SU-DHL-6 (cell line): ENCODE data around the gene SFTA2.

Experiments
- H2AFZ ChIP-seq: fragments of 200-600 bp; sonication (generic); 2 replicates; pipeline ENCODE4 v1.6.1; 2014; ENCODE audit warnings: low read depth, mild to moderate bottlenecking, moderate library complexity, mixed read lengths, antibody characterized with exemption, low read length; ENCODE audit not compliant: severe bottlenecking
- H3F3A ChIP-seq: fragments of 200-600 bp; shearing (Covaris generic); 2 replicates; pipeline ENCODE4 v1.6.0; 2016; ENCODE audit warnings: antibody characterized with exemption, mild to moderate bottlenecking; ENCODE audit not compliant: insufficient read depth
- H3K27ac ChIP-seq: fragments of 200-600 bp; sonication (generic); 2 replicates; pipeline ENCODE4 v1.5.1; 2016; ENCODE audit warnings: low read depth, mild to moderate bottlenecking, low read length, moderate library complexity, mixed read lengths
- H3K27me3 ChIP-seq: fragments of 200-600 bp; sonication (generic), shearing (Covaris generic); 2 replicates; pipeline ENCODE4 v1.6.0; 2014; ENCODE audit warnings: mild to moderate bottlenecking, low read length
- H3K36me3 ChIP-seq: fragments of 200-600 bp; sonication (generic); 2 replicates; pipeline ENCODE4 v1.6.1; 2014; ENCODE audit warnings: mild to moderate bottlenecking, low read length, mixed read lengths
- H3K4me2 ChIP-seq: fragments of 300-600, 200-600 bp; shearing (Covaris generic), sonication (generic); 2 replicates; pipeline ENCODE4 v1.6.0; 2014; ENCODE audit warnings: low read length, low read depth, mild to moderate bottlenecking; ENCODE audit not compliant: poor library complexity, severe bottlenecking
- H3K4me3 ChIP-seq: fragments of 200-600 bp; sonication (generic); 2 replicates; pipeline ENCODE4 v1.5.1; 2014; ENCODE audit warnings: antibody characterized with exemption, low read length, mild to moderate bottlenecking, mixed read lengths; ENCODE audit not compliant: insufficient read depth, poor library complexity, severe bottlenecking
- H3K79me2 ChIP-seq: fragments of 200-600 bp; sonication (generic); 2 replicates; pipeline ENCODE4 v1.6.1; 2014; ENCODE audit warnings: mild to moderate bottlenecking, low read length, moderate library complexity; ENCODE audit not compliant: insufficient read depth
- H3K9ac ChIP-seq: fragments of 200-600 bp; sonication (generic); 2 replicates; pipeline ENCODE4 v1.7.0; 2014; ENCODE audit warnings: mild to moderate bottlenecking, low read length
- H3K9me2 ChIP-seq: fragments of 200-600 bp; sonication (generic); replicated peaks from 2 replicates; pipeline ENCODE4 v1.6.1; 2014; ENCODE audit warnings: low read length; ENCODE audit not compliant: insufficient read depth
- H3K9me3 ChIP-seq: fragments of 200-600 bp; sonication (generic); 2 replicates; pipeline ENCODE4 v1.6.1; 2014; ENCODE audit warnings: low read length, mixed read lengths; ENCODE audit not compliant: insufficient read depth
- H4K20me1 ChIP-seq: fragments of 200-600 bp; sonication (generic); 2 replicates; pipeline ENCODE4 v1.6.1; 2014; ENCODE audit warnings: low read depth, mild to moderate bottlenecking, antibody characterized with exemption, low read length, moderate library complexity, mixed read lengths
- EZH2phosphoT487 ChIP-seq: fragments of 200-600 bp; sonication (generic), shearing (Covaris generic); conservative IDR thresholded peaks from 2 replicates; pipeline ENCODE4 v1.6.1; 2018; ENCODE audit warnings: mild to moderate bottlenecking, antibody characterized with exemption, low read length, moderate library complexity, mixed read lengths
- TF ChIP-seq, protein P1 (sequence below): fragments of 200-600 bp; sonication (generic); IDR thresholded peaks from one replicate; pipeline ENCODE4 v1.5.1; 2017; ENCODE audit warnings: antibody characterized with exemption, mild to moderate bottlenecking, low read length, moderate library complexity; ENCODE audit not compliant: insufficient read depth, poor library complexity, severe bottlenecking

SFTA2 gene

DNA sequence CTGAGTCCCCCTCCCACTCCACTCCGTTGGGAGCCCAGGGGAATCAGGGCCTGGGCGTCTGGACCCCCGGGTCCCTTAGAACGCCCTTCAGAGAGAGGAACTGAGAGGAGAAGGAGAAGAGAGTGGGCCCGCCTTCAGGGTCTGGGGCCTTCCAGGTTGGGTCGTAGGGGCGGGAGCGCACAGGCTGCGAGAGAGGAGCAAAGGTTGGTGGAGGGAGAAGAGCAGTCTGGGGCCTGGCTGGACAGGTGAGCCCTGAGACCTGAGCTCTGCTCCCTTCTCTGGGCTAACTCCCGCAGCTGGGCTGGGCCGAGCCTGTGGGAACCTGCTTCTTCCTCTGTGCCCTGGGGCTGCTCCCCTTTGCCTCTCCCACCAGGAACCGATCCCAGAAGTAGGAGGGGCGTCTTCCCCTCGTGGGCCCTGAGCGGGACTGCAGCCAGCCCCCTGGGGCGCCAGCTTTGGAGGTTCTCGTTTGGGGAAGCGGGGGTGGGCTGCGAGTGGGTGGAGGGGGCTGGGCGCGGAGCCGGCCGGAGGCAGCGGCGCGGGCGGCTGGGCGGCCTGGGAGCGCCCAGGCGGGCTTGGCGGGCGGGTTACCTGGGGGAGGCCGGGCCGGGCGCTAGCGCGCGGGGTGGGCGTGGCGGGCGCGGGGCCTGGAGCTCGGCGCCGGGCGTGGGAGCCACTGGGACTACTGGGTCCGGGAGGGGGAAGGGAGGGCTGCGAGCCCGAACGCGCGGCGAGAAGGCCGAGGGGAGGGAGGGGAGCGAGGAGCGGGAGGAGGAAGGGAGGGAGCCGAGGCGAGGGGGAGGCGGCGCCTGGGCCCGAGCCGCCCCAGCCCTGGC is 48.1 kb downstream of the SFTA2 start, which contains the start of gene DDR1:
DDR1 (plus strand) TSS at position 835 of the 836 bp plus-strand sequence. CDS start 4,211 bp downstream, outside the sequence.
- Histone ChIP-seq H3K79me2 (no peaks in the 10 kb centered on the region), H3K4me3 (peak within 1 kb of the TSS; percentile 55), H2AFZ (peak within 1 kb of the TSS; percentile 83), H4K20me1 (no peaks in the 10 kb centered on the region), H3K27ac (peak within 1 kb of the TSS; percentile 35; the same call in 1 of the 2 replicates), H3F3A (no peaks in the 10 kb centered on the region), H3K9me3 (no peaks in the 10 kb centered on the region), H3K9ac (peak within 1 kb of the TSS; percentile 54), H3K36me3 (no peaks in the 10 kb centered on the region), H3K4me2 (peak within 1 kb of the TSS; percentile 55), H3K27me3 (no peaks in the 10 kb centered on the region), H3K9me2 (no peaks in the 10 kb centered on the region)
- TF ChIP-seq, protein P1, sequence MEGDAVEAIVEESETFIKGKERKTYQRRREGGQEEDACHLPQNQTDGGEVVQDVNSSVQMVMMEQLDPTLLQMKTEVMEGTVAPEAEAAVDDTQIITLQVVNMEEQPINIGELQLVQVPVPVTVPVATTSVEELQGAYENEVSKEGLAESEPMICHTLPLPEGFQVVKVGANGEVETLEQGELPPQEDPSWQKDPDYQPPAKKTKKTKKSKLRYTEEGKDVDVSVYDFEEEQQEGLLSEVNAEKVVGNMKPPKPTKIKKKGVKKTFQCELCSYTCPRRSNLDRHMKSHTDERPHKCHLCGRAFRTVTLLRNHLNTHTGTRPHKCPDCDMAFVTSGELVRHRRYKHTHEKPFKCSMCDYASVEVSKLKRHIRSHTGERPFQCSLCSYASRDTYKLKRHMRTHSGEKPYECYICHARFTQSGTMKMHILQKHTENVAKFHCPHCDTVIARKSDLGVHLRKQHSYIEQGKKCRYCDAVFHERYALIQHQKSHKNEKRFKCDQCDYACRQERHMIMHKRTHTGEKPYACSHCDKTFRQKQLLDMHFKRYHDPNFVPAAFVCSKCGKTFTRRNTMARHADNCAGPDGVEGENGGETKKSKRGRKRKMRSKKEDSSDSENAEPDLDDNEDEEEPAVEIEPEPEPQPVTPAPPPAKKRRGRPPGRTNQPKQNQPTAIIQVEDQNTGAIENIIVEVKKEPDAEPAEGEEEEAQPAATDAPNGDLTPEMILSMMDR: no peak

DNA sequence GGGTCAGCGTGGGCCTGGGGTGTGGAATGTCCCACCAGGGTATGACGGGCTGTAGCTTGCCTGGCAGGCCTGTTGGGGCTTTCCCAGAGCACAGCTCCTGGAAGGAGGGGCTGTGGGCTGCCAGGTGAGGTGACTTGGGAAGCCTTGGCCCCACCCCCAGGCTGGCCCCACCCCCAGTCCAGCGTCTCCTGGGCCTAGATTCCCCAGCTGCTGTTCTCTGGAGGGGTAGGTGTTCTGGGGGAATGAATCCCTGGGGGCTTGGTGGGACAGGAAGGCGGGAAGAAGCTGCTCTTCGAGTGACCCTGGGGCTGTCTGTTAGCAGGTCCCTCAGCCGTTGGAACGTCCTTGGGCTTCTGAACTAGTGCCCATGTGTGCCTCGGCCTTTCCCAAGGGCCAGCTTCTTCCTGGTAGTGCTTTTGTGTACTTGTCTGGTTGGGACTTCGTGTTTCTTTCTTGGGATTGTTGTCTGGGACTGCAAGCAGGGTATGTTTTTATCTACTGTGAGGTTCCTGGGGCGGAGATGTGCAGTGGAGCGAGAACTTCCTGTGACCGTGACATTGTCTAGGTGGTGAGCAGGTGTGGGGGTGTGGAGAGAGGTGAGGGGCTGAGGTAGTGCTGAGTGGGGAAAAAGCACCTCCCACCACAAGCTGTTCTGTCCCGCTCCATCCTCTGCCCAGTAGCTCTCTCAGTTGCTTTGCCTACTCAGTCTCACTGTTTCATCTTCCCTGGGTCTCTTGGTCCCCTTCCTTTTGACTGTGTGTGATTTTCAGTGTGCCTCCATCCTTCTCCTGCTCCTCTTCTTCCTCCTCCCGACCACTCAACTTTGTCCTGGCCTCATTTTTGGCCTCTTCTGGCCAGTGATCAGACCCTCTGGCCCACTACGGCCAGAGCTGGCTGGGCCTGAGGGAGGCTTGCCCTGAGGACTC is 48.9 kb downstream of the SFTA2 start:
- Histone ChIP-seq H4K20me1 (no peaks in the 10 kb centered on the region), H3K9me3 (no peaks in the 10 kb centered on the region), H3K27me3 (no peaks in the 10 kb centered on the region), H3F3A (no peaks in the 10 kb centered on the region), H3K4me2 (peak overlapping the region; percentile 55), H3K36me3 (no peaks in the 10 kb centered on the region), H3K9me2 (no peaks in the 10 kb centered on the region), H3K27ac (peak overlapping the region; percentile 35; the same call in 1 of the 2 replicates), H2AFZ (peak overlapping the region; percentile 83), H3K9ac (peak overlapping the region; percentile 54; the same call in 1 of the 2 replicates), H3K4me3 (peak overlapping the region; percentile 6), H3K79me2 (no peaks in the 10 kb centered on the region)
- no peak for TF ChIP-seq EZH2phosphoT487
- TF ChIP-seq, protein P1: no peak

DNA sequence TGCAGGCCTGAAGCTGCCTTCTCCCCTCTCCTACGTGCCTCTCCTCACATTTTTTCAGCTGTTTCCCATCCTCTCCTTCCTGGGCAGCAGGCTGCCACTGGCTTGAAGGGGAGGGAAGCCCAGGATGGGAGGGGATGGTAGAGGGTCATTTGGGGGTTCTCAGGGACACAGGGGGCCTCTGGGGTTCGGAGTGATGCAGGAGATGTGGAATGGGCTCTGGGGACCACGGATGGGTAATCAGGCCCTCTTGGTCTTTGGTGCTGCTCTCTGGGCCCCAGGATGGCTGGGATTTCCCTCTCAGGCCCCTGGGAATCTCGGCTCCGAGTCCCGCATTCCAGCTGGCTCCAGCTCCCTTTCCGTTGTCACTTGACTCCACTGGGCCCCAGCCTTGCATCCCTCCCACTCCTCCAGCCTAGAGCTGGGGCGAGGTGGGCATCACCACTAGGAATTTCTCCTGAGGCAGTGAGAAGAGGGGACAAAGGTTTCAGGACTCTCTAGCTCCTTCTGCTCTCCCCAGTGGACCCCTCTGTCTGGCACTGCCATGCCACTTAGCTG is 49.7 kb downstream of the SFTA2 start:
- TF ChIP-seq, protein P1: no peak
- no peak for TF ChIP-seq EZH2phosphoT487
- Histone ChIP-seq H3K9me3 (no peaks in the 10 kb centered on the region), H3F3A (no peaks in the 10 kb centered on the region), H2AFZ (no peak overlapping the region), H3K27ac (no peak overlapping the region), H3K4me3 (no peak overlapping the region), H3K79me2 (no peaks in the 10 kb centered on the region), H3K36me3 (no peaks in the 10 kb centered on the region), H4K20me1 (no peaks in the 10 kb centered on the region), H3K9ac (no peak overlapping the region), H3K27me3 (no peaks in the 10 kb centered on the region), H3K4me2 (no peak overlapping the region), H3K9me2 (no peaks in the 10 kb centered on the region)
